GM23338 (cell line): ENCODE data around the gene UMODL1.

Experiments used
- JUNB ChIP-seq: IDR thresholded peaks from one replicate; pipeline ENCODE4 v1.6.1; 2016; ENCODE audit warnings: antibody characterized with exemption; ENCODE audit not compliant: unreplicated experiment
- POLR2AphosphoS5 ChIP-seq: IDR thresholded peaks from 2 replicates; pipeline ENCODE4 v1.6.1; 2016; ENCODE audit warnings: antibody characterized with exemption, low read depth
- TF ChIP-seq, protein P1 (sequence below): IDR thresholded peaks from 2 replicates; pipeline ENCODE4 v1.6.1; 2016; ENCODE audit warnings: antibody characterized with exemption

DNA sequence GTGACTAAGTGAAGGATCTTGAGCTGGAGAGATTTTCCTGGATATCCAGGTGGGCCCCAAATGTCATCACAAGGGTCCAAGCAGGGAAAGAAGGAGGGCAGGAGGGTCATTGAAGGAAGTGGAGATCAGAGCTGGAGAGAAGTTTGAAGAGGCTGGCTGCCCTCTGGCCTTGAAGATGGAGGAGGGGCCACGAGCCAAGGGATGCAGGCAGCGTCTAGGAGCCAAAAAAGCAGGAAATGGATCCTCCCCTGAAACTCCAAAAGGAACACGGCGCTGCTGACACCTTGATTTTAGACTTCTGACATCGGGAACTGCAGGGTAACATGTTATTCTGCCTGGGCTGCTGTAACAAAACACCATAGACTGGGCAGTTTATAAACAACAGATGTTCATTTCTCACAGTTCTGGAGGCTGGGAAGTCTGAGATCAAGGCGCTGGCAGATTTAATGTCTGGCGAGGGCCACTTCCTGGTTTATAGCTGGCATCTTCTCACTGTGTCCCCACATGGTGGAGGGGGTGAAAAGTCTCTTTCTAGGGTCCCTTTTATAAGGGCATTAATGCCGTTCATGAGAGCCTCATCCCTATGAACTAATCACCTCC is 32.2 kb upstream of the UMODL1 start:
- TF ChIP-seq JUNB (no peak), POLR2AphosphoS5 (no peak)
- TF ChIP-seq, protein P1, sequence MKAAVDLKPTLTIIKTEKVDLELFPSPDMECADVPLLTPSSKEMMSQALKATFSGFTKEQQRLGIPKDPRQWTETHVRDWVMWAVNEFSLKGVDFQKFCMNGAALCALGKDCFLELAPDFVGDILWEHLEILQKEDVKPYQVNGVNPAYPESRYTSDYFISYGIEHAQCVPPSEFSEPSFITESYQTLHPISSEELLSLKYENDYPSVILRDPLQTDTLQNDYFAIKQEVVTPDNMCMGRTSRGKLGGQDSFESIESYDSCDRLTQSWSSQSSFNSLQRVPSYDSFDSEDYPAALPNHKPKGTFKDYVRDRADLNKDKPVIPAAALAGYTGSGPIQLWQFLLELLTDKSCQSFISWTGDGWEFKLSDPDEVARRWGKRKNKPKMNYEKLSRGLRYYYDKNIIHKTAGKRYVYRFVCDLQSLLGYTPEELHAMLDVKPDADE = no peak
